GM21423 (cell line): ENCODE results near the gene KCNG2.
"Not testable (repeated sequence)": the region's sequence is repeated elsewhere in the genome, so short reads cannot be mapped to it uniquely, and the experiment has no call there.

Experiments
- ATAC-seq: cut with Tn5 transposase; IDR thresholded peaks from one replicate; pipeline ENCODE4 v1.9.1; 2021; ENCODE audit warnings: mild to moderate bottlenecking, moderate library complexity; ENCODE audit not compliant: unreplicated experiment

Gene KCNG2

DNA sequence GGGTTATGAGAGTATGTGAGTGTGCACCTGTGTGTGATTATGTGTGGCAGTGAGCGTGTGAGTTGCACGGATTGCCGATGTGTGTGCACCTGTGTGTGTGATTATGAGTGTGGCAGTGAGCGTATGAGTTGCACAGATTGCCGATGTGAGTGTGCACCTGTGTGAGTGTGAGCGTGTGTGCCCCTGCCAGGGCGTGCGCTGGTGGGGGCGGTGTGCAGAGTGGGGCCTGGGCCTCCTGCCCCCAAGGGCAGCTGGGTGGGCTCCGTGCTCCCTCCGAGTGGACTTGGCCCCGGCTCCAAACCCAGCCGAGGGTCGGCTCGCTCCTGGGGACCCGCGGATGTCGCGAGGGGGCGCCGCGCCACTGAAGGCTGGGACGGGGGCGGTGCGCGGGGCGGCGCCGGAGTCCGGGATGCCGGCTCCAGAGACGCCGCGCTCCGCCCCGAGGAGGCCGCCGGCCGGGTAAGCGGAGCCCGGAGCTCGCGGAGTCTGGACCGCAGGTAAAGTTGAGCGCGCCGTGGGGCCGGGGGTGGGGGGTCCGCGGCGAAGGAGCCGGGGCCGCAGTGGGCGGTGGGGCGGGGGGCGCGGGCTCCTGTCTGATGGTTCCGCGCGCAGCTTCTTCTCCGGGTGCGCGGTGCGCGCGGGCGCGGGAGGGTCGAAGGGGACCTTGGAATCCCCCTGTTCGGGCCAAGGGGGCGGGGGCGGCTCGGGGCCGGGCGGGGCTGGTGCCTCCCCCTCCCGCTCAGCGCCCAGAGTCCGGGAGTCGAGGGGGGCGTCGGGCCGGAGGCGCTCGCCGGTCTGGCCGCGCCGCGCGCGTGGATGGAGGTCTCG lies at the start of gene KCNG2:
Gene KCNG2, plus strand, starts transcription at position 421 of the 828 bp plus-strand sequence. CDS start 65,730 bp downstream, outside the sequence.
- no peak for ATAC-seq

DNA sequence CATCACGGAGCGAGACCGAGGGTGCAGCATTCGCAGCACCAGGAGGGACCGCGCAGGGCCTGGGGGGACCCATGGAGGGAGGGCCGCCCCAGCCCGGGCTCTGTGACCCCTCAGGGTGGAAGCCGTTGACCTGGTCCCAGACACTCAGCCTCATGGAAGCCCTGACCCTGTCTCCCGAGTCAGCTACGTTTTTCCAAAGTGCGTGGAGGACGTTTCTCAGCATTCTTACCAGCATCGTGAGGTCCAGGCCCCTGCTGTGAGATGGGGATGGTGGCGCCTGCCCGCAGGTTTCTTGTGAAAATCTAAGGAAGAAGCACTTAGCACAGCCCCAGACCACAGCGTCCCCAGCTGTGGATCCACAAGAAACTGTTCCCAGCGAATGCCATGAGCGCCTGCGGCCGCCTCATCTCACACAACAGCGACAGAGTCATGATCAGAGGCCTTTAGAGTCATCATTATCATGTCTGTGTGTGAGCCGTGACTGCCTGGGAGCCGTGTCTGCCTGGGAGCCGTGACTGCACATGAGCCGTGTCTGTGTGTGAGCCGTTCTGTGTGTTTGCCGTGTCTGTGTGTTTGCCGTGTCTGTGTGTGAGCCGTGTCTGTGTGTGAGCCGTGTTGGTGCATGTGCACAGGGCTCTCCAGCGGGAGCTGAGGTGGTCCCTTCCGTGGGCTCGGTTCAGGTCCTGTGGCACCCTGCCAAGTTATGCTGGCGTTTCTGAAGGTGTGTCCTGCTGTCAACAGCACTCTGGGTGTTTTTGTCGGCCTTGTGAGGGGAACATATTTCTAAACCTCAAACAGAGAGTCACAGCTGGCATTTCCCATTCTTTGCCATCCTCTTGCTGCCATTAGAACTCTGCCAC lies 49.2 kb upstream of the KCNG2 start:
- no peak for ATAC-seq

- ATAC-seq: no peak
These were observed 48.2 kb upstream of the KCNG2 start for GRCh38 chr18:79749251-79750191.

- no peak for ATAC-seq
These were observed 46.7 kb upstream of the KCNG2 start for GRCh38 chr18:79750980-79751571.

- ATAC-seq: not testable (repeated sequence)
These were observed 45.7 kb upstream of the KCNG2 start for GRCh38 chr18:79751918-79752578.

- not testable (repeated sequence) for ATAC-seq
These were observed 44.8 kb upstream of the KCNG2 start for GRCh38 chr18:79752946-79753345.

DNA sequence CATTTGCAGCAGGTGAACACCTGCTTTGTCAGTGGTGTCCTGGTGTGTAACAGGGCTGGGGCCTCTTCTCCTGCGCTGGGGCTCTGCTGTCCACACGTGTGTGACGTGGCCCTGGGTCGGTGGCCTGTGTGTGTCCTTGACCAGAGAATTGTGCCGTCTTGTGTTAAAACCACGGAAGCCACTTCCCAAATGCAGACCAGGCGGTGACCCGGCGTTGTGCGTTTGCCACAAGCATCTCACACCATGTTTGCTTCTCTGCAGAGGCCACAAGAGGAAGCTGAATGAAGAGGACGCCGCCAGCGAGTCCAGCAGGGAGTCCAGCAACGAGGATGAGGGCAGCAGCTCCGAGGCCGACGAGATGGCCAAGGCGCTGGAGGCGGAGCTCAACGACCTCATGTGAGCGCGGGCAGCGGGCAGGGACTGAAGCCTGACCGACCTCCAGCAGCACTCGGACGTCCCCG lies 44.3 kb upstream of the KCNG2 start:
- no peak for ATAC-seq

GRCh38 chr18:79754022-79754761 lies 43.5 kb upstream of the KCNG2 start:
- no peak for ATAC-seq

DNA sequence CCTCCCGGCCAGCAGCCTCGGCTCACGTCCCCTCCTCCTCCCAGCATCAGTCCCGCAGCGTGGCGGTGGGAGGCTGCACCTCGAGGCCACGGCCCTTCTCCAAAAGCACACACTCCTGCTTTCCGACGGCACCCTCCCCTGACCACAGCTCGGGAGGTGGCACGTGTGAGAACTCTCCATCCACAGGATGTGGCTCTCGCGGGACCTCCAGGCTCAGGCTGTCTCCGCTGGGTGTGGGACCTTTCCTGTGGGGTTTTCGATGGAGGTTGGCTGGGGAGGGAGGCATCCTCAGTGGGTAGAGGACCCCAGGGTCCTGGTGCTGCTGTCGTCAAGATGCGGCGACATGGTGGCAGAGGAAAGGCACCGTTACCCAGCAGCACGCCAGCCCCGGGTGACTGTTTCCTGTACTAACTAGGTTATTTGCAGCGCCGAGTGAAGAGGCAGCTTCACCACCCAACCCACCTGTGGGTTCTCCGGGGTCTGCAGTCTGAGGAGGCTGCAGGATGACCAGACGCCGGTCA lies 42.8 kb upstream of the KCNG2 start:
- no peak for ATAC-seq

- ATAC-seq: no peak
These were observed 42.1 kb upstream of the KCNG2 start for GRCh38 chr18:79755496-79756142.

DNA sequence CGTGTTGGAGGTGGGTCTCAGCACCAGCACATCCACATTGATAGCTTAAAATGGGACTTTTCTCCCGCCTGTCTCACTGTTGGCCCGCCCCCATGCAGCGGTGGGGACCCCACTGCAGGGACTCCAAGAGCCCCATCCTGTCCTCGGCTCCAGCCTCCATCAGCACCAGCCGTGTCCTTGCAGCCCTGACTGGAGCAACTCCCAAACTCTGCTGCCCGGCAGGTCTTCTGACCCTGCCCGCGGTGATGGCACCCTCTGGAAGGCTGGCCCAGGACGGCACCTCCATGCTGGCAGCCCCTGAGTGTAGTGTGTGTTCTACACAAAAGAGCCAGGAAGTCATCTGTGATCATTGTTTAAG lies 41.6 kb upstream of the KCNG2 start:
- no peak for ATAC-seq

GRCh38 chr18:79756826-79757225 lies 40.9 kb upstream of the KCNG2 start:
- no peak for ATAC-seq

DNA sequence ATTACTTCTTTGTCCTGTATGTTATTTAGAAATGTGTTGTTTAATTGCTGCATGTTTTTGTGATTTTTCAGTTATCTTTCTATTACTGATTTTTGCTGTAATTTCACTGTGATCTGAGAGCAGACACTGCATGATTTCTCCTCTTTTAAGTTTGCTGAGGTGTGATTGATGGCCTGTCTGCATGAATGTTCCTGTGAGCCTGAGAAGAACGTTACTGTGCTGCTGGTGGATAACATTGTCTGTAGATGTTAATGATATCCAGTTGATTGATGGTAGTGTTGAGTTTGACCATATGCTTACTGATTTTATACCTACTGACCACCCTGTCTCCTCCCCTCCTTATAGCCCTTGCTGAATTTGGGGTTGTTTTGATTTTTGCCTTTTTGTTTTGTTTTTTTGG lies 37.4 kb upstream of the KCNG2 start:
- ATAC-seq: no peak

GRCh38 chr18:79760881-79761280 lies 36.9 kb upstream of the KCNG2 start:
- no peak for ATAC-seq

DNA sequence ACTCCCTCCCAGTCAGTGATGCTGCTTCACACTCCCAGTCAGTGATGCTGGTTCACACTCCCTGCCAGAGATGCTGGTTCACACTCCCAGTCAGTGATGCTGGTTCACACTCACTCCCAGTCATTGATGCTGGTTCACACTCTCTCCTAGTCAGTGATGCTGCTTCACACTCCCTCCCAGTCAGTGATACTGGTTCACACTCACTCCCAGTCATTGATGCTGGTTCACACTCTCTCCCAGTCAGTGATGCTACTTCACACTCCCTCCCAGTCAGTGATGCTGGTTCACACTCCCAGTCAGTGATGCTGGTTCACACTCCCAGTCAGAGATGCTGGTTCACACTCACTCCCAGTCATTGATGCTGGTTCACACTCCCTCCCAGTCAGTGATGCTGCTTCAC lies 34.3 kb upstream of the KCNG2 start:
- no peak for ATAC-seq

DNA sequence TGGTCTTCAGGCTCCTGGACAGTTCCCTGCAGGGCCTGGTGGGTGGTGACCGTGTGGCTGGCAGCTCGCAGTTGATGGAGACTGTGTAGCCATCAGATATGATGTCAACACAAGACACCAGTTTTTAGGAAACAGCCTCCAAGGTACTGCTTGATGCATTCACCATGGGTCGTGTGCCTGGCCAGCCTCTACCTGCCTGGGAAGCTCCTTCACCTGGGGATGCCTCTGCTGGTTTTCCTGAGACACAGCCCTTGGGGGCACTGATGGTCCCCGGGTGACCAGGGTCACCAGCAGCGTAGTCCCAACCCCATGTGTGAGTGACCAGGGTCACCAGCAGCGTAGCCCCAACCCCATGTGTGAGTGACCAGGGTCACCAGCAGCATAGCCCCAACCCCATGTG lies 33.6 kb upstream of the KCNG2 start:
- ATAC-seq: no peak

GRCh38 chr18:79765491-79766245 lies 32.1 kb upstream of the KCNG2 start:
- ATAC-seq: no peak

- ATAC-seq: no peak
These were observed 31.4 kb upstream of the KCNG2 start for GRCh38 chr18:79766308-79766707.
